HepG2 (cell line): Measurements from ENCODE around the gene DENND5B. TPM values are rescaled to one million over a fixed set of nuclear protein-coding genes. Genes with fewer than 3 reads are reported as not detected.
"Not testable (repeated sequence)": the region's sequence is repeated elsewhere in the genome, so short reads cannot be mapped to it uniquely, and the experiment has no call there.

Experiments
- ATAC-seq: fragments of 200-7000 bp; cut with Tn5 transposase; 3 replicates; pipeline ENCODE4 v1.9.1; 2020; ENCODE audit warnings: mild to moderate bottlenecking, moderate library complexity
- BruUV-seq: library from RNA; stranded (reverse); fragments of 400-500 nt; replicated peaks from 2 replicates; lab custom pipeline; 2021; lab: Mats Ljungman, UMichigan
- CTCF ChIA-PET: fragments of 300-600 bp; formaldehyde crosslinking; extraction: SDS; loops from one replicate; lab custom pipeline; 2021; ENCODE audit warnings: low total read pairs, inconsistent platforms, low intra/inter-chr PET ratio; lab: Yijun Ruan, JAX
- POLR2A ChIA-PET: fragments of 350-600 bp; sonication (Branson Sonifier 250); formaldehyde crosslinking; loops from one replicate; lab custom pipeline; 2020; ENCODE audit warnings: antibody characterized with exemption, inconsistent platforms; lab: Yijun Ruan, JAX
- DNase-seq: peaks from one replicate; pipeline ENCODE4 v3.0.0-alpha.2; 2015; ENCODE audit warnings: low spot score
- FAIRE-seq: peaks from 3 replicates; lab custom pipeline; 2011; peaks lifted over from hg19 to GRCh38; lab: Jason Lieb, UNC
- H2AFZ ChIP-seq: one replicate; pipeline ENCODE4 v1.6.1; 2011; ENCODE audit warnings: low read length, inconsistent platforms
- H3K27ac ChIP-seq: fragments of 300-600 bp; 3 replicates; pipeline ENCODE4 v1.8.0; 2011; ENCODE audit warnings: mixed run types, mild to moderate bottlenecking, mixed read lengths, low read length, inconsistent platforms; ENCODE audit not compliant: insufficient read depth; ENCODE audit errors: extremely low read length
- H3K27me3 ChIP-seq, 2 experiments: fragments of 200-600 bp in 1 of 2; 2 replicates in 1 of 2; 3 replicates in 1 of 2; pipeline versions ENCODE4 v1.6.0 to v1.8.0; 2011; ENCODE audit warnings: low read length in 2 of 2, mild to moderate bottlenecking in 2 of 2, moderate library complexity in 2 of 2, inconsistent platforms in 1 of 2; ENCODE audit not compliant: insufficient read depth in 2 of 2, control insufficient read depth in 1 of 2
- H3K36me3 ChIP-seq, 2 experiments: fragments of 200-600 bp in 1 of 2; replicated peaks in 1 of 2; 2 replicates in 1 of 2; 3 replicates in 1 of 2; pipeline versions ENCODE4 v1.5.1 to v1.8.0; 2011; ENCODE audit warnings: low read length in 2 of 2, inconsistent platforms in 1 of 2; ENCODE audit not compliant: insufficient read depth in 2 of 2, control insufficient read depth in 1 of 2
- H3K4me1 ChIP-seq: 2 replicates; pipeline ENCODE4 v1.5.1; 2012; ENCODE audit warnings: low read length, inconsistent platforms; ENCODE audit not compliant: insufficient read depth
- H3K4me2 ChIP-seq: 2 replicates; pipeline ENCODE4 v1.6.0; 2011; ENCODE audit warnings: low read depth, low read length, inconsistent platforms
- H3K4me3 ChIP-seq, 3 experiments: fragments of 200-600 bp in 1 of 3; sonication (generic), shearing (Covaris generic) in 1 of 3; replicated peaks in 1 of 3; 2 replicates each; pipeline ENCODE4 v1.5.1; 2011 to 2016; ENCODE audit warnings: low read length in 3 of 3, inconsistent platforms in 2 of 3, low read depth in 2 of 3, mild to moderate bottlenecking in 2 of 3, control low read depth in 1 of 3, mixed read lengths in 1 of 3; ENCODE audit not compliant: insufficient read depth in 1 of 3
- H3K79me2 ChIP-seq: one replicate; pipeline ENCODE4 v1.6.1; 2011; ENCODE audit warnings: low read length, inconsistent platforms; ENCODE audit not compliant: insufficient read depth
- H3K9ac ChIP-seq: 2 replicates; pipeline ENCODE4 v1.6.0; 2011; ENCODE audit warnings: mild to moderate bottlenecking, low read depth, low read length, inconsistent platforms; ENCODE audit not compliant: insufficient read depth
- H3K9me3 ChIP-seq: 2 replicates; pipeline ENCODE4 v1.5.1; 2012; ENCODE audit warnings: mild to moderate bottlenecking, low read length
- H4K20me1 ChIP-seq: 2 replicates; pipeline ENCODE4 v1.6.0; 2011; ENCODE audit warnings: inconsistent platforms, mild to moderate bottlenecking, low read length, moderate library complexity; ENCODE audit not compliant: insufficient read depth
- ASH2L ChIP-seq: fragments of 300-600, 200-600 bp; sonication (generic); IDR thresholded peaks from 2 replicates; pipeline ENCODE4 v1.7.0; 2017; ENCODE audit warnings: low read depth, mild to moderate bottlenecking, moderate library complexity, mixed read lengths, low read length; ENCODE audit not compliant: insufficient read length
- CENPX ChIP-seq: sonication (generic); formaldehyde crosslinking; IDR thresholded peaks from 2 replicates; pipeline ENCODE4 v1.9.0; 2021; ENCODE audit warnings: mild to moderate bottlenecking, missing genetic modification reagents, moderate library complexity
- ETV6 ChIP-seq: sonication (generic); formaldehyde crosslinking; conservative IDR thresholded peaks from 2 replicates; pipeline ENCODE4 v1.4.0; 2020; ENCODE audit warnings: missing genetic modification reagents
- PLRG1 ChIP-seq: fragments of 450-650 bp; conservative IDR thresholded peaks from 2 replicates; pipeline ENCODE4 v1.6.1; 2016
- SP140L ChIP-seq: sonication (generic); formaldehyde crosslinking; IDR thresholded peaks from 2 replicates; pipeline ENCODE4 v1.4.0; 2020; ENCODE audit warnings: missing genetic modification reagents, borderline replicate concordance
- ZFP82 ChIP-seq: sonication (generic); formaldehyde crosslinking; IDR thresholded peaks from 2 replicates; pipeline ENCODE4 v1.5.1; 2020; ENCODE audit warnings: mild to moderate bottlenecking, missing genetic modification reagents, borderline replicate concordance
- ZKSCAN1 ChIP-seq: fragments of 150-350 bp; IDR thresholded peaks from 2 replicates; pipeline ENCODE4 v1.6.1; 2014; ENCODE audit warnings: low read length
- ZNF572 ChIP-seq: sonication (generic); formaldehyde crosslinking; IDR thresholded peaks from 2 replicates; pipeline ENCODE4 v1.5.1; 2020; ENCODE audit warnings: mild to moderate bottlenecking, missing genetic modification reagents
- WGBS: methylation state at CpG from one replicate; pipeline ENCODE4 v1.1.6; 2017; ENCODE audit warnings: low lambda C conversion rate; 5-methylcytosine and 5-hydroxymethylcytosine counted together
- in situ Hi-C: cut with HindIII; loops from 2 replicates; pipeline ENCODE4 v1.10.0; 2017; ENCODE audit warnings: low pct_unique_long_range_greater_than_20kb; ENCODE audit not compliant: extremely low pct_ligation_motif_present
- intact Hi-C: fragments of 100-400 bp; cut with micrococcal nuclease; formaldehyde crosslinking; loops from one replicate; pipeline ENCODE4 v1.10.0; 2022; ENCODE audit not compliant: unreplicated experiment
- polyA plus RNA-seq, 8 experiments: library from polyadenylated mRNA; depleted of rRNA in 3 of 8; stranded (reverse) in 7 of 8; unstranded in 1 of 8; fragments of >200 nt; fragmentation: Illumina TruSeq in 4 of 8; extraction: Trizol in 4 of 8; gene quantifications; 2 replicates each; pipeline versions ENCODE4 v1.2.1 to v1.2.3, GENCODE V29; 2011 to 2016; ENCODE audit warnings: low read depth in 4 of 8, missing spikeins in 1 of 8, mixed read lengths in 1 of 8; ENCODE audit not compliant: insufficient read depth in 1 of 8
- total RNA-seq, 5 experiments: library from RNA; depleted of rRNA; stranded (reverse); fragments of >200 nt; fragmentation: Illumina TruSeq; extraction: Trizol; gene quantifications; 2 replicates each; pipeline ENCODE4 v1.2.3, GENCODE V29; 2016; ENCODE audit warnings: low read depth in 1 of 5
- TF ChIP-seq, protein P1 (sequence below): sonication (generic); formaldehyde crosslinking; IDR thresholded peaks from 2 replicates; pipeline ENCODE4 v1.4.0; 2020; ENCODE audit warnings: missing genetic modification reagents, borderline replicate concordance

Gene DENND5B
- total and polyA plus RNA-seq, 2 of the 13 experiments (the other 11 are each of a cell fraction or from before 2014, with no cell fraction given) = 14.7 to 18.7 TPM

DNA sequence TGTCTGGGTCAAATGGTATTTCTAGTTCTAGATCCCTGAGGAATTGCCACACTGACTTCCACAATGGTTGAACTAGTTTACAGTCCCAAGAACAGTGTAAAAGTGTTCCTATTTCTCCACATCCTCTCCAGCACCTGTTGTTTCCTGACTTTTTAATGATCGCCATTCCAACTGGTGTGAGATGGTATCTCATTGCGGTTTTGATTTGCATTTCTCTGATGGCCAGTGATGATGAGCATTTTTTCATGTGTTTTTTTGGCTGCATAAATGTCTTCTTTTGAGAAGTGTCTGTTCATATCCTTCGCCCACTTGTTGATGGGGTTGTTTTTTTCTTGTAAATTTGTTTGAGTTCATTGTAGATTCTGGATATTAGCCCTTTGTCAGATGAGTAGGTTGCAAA, 40.3 kb downstream of the DENND5B start:
- in situ Hi-C loops, H3K9me3 ChIP-seq, FAIRE-seq, CTCF ChIA-PET, DNase-seq, intact Hi-C loops, POLR2A ChIA-PET, H3K4me2 ChIP-seq, H3K27ac ChIP-seq, H3K4me3 ChIP-seq, H3K36me3 ChIP-seq, H4K20me1 ChIP-seq, ATAC-seq, H3K9ac ChIP-seq, H3K4me1 ChIP-seq, H3K27me3 ChIP-seq, H2AFZ ChIP-seq, BruUV-seq: not testable (repeated sequence)
- WGBS = 92% methylated on average over 3 of the region's 3 CpGs
- peaks cover 20% of the 10 kb centered on the region for H3K79me2 ChIP-seq

DNA sequence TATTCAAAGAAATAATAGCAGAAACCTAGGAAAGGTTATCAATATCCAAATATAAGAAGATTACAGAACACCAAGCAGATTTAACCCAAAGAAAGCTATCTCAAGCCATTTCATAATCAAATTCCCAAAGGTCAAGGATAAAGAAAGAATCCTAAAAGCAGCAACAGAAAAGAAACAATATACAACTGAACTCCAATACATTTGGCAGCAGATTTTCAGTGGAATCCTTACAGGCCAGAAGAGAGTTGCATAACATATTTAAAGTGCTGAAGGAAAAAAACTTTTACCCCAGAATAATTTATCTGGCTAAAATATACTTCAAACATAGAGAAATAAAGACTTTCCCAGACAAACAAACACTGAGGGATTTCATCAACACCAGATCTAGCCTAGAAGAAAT, 54.3 kb downstream of the DENND5B start:
- H3K9me3 ChIP-seq = no peaks in the 10 kb centered on the region
- H3K27me3 ChIP-seq = no peaks in the 10 kb centered on the region
- no peak overlapping the region for H3K9ac ChIP-seq
- H3K4me3 ChIP-seq = no peak overlapping the region; a peak in 1 of 6 replicates
- intact Hi-C loops (no loop called here), in situ Hi-C loops (no loop called here)
- POLR2A ChIA-PET = no interaction called here
- peaks cover 27% of the 10 kb centered on the region for H3K4me1 ChIP-seq
- TF ChIP-seq ZNF572 (CRISPR knock-in tag) = no peak
- no peak for TF ChIP-seq ZFP82 (CRISPR knock-in tag)
- no peak for TF ChIP-seq CENPX
- TF ChIP-seq PLRG1 = no peak
- TF ChIP-seq ASH2L = no peak
- no peak for TF ChIP-seq SP140L (CRISPR knock-in tag)
- TF ChIP-seq, protein P1, sequence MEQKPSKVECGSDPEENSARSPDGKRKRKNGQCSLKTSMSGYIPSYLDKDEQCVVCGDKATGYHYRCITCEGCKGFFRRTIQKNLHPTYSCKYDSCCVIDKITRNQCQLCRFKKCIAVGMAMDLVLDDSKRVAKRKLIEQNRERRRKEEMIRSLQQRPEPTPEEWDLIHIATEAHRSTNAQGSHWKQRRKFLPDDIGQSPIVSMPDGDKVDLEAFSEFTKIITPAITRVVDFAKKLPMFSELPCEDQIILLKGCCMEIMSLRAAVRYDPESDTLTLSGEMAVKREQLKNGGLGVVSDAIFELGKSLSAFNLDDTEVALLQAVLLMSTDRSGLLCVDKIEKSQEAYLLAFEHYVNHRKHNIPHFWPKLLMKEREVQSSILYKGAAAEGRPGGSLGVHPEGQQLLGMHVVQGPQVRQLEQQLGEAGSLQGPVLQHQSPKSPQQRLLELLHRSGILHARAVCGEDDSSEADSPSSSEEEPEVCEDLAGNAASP (CRISPR knock-in tag) = no peak
- TF ChIP-seq ETV6 = no peak
- no peak for TF ChIP-seq ZKSCAN1
- FAIRE-seq (no peak), DNase-seq (no peak), ATAC-seq (no peak)
- H2AFZ ChIP-seq = no peak overlapping the region
- H3K79me2 ChIP-seq = peaks cover 89% of the 10 kb centered on the region
- H4K20me1 ChIP-seq = 0 out of 2 replicates have a peak, but pooled peaks cover 7% of the 10 kb centered on the region
- H3K4me2 ChIP-seq = no peak overlapping the region
- no peaks in the 10 kb centered on the region for H3K36me3 ChIP-seq
- CTCF ChIA-PET = no interaction called here
- H3K27ac ChIP-seq = no peak overlapping the region
- no TSS peak for BruUV-seq
